Calu3 (cell line): ENCODE results near the gene KCNJ5. TPM values are rescaled to one million over a fixed set of nuclear protein-coding genes. Genes with fewer than 3 reads are reported as not detected.
A peak's percentile ranks its signal among the peaks of the same experiment; 100 is the strongest.

Source experiments
- BruUV-seq: library from RNA; stranded (reverse); fragments of 400-500 nt; replicated peaks from 2 replicates; lab custom pipeline; 2021; lab: Mats Ljungman, UMichigan
- CTCF ChIA-PET: fragments of 300-600 bp; sonication (Branson Sonifier 250); formaldehyde crosslinking; loops from one replicate; lab custom pipeline; 2022; ENCODE audit warnings: antibody characterized with exemption; lab: Charles Lee
- DNase-seq: peaks from one replicate; pipeline ENCODE4 v3.0.0; 2022
- H3K27ac Mint-ChIP-seq: one replicate; pipeline ENCODE4 v1.8.0; 2022; ENCODE audit warnings: mixed read lengths; ENCODE audit not compliant: unreplicated experiment
- H3K27me3 Mint-ChIP-seq: one replicate; pipeline ENCODE4 v1.8.0; 2022; ENCODE audit warnings: mixed read lengths; ENCODE audit not compliant: unreplicated experiment
- H3K36me3 Mint-ChIP-seq: one replicate; pipeline ENCODE4 v1.8.0; 2022; ENCODE audit warnings: mild to moderate bottlenecking, moderate library complexity, mixed read lengths; ENCODE audit not compliant: insufficient read depth, unreplicated experiment
- H3K4me1 Mint-ChIP-seq: one replicate; pipeline ENCODE4 v1.8.0; 2022; ENCODE audit warnings: mild to moderate bottlenecking, low read depth, mixed read lengths; ENCODE audit not compliant: unreplicated experiment
- H3K4me3 Mint-ChIP-seq: one replicate; pipeline ENCODE4 v1.8.0; 2022; ENCODE audit warnings: mild to moderate bottlenecking, low read depth, moderate library complexity, mixed read lengths; ENCODE audit not compliant: unreplicated experiment
- H3K9me3 Mint-ChIP-seq: one replicate; pipeline ENCODE4 v1.8.0; 2022; ENCODE audit warnings: low read depth, mixed read lengths; ENCODE audit not compliant: unreplicated experiment
- intact Hi-C: fragments of 100-400 bp; cut with micrococcal nuclease; formaldehyde crosslinking; loops from one replicate; pipeline ENCODE4 v1.10.0; 2022; ENCODE audit not compliant: unreplicated experiment
- total RNA-seq: library from RNA; stranded (reverse); gene quantifications from 2 replicates; pipeline ENCODE4 v1.2.3, GENCODE V29; 2022
- TF ChIP-seq, protein P1 (sequence below): fragments of 200-600 bp; IDR thresholded peaks from one replicate; pipeline ENCODE4 v1.8.0; 2022; ENCODE audit warnings: antibody characterized with exemption; ENCODE audit not compliant: unreplicated experiment

The KCNJ5 gene
- total RNA-seq, 1 experiment from 2014 or later, result not detected

DNA sequence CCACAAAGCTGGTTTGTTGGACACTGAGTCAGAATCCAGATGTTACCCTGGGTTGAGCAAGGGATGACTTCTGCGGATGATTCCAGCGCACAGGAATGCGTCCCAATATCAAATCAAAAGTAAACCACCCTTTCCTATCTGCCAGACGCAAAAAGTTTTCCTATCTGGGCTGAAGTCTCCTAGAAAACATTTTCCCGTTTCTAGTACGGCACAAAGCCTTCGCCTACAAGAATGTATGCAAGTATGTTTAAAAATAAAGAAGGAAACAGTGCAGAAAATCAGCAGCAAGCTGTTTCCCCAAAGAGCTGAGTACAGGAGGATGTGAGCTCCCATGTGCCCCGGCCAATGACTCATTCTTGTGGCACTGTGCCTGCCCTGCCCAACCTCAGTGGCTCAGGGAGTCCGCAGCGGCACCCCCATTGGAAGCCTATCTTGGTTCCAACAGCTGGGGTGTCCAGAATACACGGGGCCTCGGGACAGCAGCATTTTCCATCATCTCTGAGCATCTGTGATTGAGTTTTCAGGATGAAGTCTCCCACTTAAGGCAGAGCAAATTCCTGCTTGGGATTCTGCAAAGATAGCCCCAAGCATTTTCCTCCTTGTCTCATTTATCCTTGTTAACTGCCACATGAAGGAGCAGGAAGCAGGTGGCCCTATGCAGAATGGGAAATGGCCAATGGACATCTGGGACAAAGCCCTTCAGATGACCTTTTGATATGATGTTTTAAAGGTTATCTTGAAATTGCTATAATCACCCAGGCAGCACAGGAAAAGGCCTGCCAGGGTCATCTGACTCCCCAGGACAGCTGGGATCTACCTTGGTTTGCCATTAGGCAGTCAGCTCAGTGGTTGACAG lies 17.5 kb downstream of the KCNJ5 start:
- Mint-ChIP-seq H3K36me3 (peaks cover 7% of the 10 kb centered on the region), H3K27ac (no peak overlapping the region), H3K27me3 (no peaks in the 10 kb centered on the region), H3K9me3 (no peaks in the 10 kb centered on the region), H3K4me3 (no peak overlapping the region), H3K4me1 (no peaks in the 10 kb centered on the region)
- intact Hi-C loops, result no loop called here
- peak; percentile 65 for DNase-seq
- CTCF ChIA-PET, result interaction anchor here (0.9 to 1.5 kb wide), 2 partner anchors 22 to 48 kb away, joined by 4 to 5 read pairs; no protein-coding TSS in a partner anchor
- BruUV-seq, result no TSS peak
- TF ChIP-seq, protein P1, sequence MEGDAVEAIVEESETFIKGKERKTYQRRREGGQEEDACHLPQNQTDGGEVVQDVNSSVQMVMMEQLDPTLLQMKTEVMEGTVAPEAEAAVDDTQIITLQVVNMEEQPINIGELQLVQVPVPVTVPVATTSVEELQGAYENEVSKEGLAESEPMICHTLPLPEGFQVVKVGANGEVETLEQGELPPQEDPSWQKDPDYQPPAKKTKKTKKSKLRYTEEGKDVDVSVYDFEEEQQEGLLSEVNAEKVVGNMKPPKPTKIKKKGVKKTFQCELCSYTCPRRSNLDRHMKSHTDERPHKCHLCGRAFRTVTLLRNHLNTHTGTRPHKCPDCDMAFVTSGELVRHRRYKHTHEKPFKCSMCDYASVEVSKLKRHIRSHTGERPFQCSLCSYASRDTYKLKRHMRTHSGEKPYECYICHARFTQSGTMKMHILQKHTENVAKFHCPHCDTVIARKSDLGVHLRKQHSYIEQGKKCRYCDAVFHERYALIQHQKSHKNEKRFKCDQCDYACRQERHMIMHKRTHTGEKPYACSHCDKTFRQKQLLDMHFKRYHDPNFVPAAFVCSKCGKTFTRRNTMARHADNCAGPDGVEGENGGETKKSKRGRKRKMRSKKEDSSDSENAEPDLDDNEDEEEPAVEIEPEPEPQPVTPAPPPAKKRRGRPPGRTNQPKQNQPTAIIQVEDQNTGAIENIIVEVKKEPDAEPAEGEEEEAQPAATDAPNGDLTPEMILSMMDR, result no peak

DNA sequence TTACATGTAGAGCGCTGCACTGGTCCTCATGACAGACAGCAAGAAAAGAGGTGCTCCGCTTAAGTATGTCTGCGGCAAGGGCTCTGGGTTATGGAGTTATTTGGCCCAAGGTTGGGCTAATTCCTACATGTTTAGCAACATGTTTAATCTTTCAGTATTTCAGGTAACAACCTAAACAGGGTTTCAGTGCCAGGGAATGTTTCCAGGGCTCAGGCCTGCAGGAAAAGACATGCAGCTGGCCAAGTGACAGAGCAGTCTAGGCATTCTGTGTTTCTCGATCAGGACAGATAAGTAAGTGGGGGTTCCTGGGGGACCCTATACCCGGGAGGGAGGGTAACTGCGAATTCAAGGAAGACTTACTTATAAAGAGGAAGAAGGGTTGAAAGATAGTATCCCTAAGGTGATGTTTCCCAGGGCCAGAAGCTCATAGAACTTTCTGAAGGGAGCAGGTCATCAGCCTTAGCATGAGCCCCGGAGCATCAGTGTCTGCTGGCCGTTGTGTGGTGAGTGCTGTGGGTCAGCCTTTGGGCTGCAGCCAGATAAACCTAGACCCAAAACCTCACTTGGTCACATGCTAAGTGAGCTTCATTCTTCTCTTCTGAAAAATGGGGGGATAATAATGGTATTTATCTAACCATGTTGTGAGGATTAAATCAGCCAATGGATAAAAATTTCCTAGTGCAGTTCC lies 18.4 kb downstream of the KCNJ5 start:
- CTCF ChIA-PET, result no interaction called here
- intact Hi-C loops, result no loop called here
- TF ChIP-seq, protein P1, result no peak

GRCh38 chr11:128910576-128910975 lies 19.4 kb downstream of the KCNJ5 start:
- Mint-ChIP-seq H3K9me3 (peaks cover under 1% of the 10 kb centered on the region), H3K27ac (no peak overlapping the region), H3K4me1 (no peaks in the 10 kb centered on the region), H3K36me3 (peaks cover 3% of the 10 kb centered on the region), H3K4me3 (no peak overlapping the region), H3K27me3 (peaks cover 9% of the 10 kb centered on the region)
- DNase-seq, result no peak
- intact Hi-C loops, result no loop called here
- no TSS peak for BruUV-seq
- CTCF ChIA-PET, result no interaction called here
- TF ChIP-seq, protein P1, result no peak

More for the DNA sequence above, 18.4 kb downstream of the KCNJ5 start:
- no peaks in the 10 kb centered on the region for H3K9me3 Mint-ChIP-seq
- H3K27me3 Mint-ChIP-seq, result no peaks in the 10 kb centered on the region
- H3K4me1 Mint-ChIP-seq, result no peaks in the 10 kb centered on the region
- no peak for DNase-seq
- H3K36me3 Mint-ChIP-seq, result peaks cover 7% of the 10 kb centered on the region
- no peak overlapping the region for H3K4me3 Mint-ChIP-seq
- no peak overlapping the region for H3K27ac Mint-ChIP-seq
- BruUV-seq, result no TSS peak

DNA sequence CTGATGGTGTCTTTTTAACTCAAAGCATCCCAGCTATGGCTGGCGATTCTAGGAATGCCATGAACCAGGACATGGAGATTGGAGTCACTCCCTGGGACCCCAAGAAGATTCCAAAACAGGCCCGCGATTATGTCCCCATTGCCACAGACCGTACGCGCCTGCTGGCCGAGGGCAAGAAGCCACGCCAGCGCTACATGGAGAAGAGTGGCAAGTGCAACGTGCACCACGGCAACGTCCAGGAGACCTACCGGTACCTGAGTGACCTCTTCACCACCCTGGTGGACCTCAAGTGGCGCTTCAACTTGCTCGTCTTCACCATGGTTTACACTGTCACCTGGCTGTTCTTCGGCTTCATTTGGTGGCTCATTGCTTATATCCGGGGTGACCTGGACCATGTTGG lies 20.1 kb downstream of the KCNJ5 start:
- intact Hi-C loops, result no loop called here
- H3K36me3 Mint-ChIP-seq, result no peaks in the 10 kb centered on the region
- no peak overlapping the region for H3K27ac Mint-ChIP-seq

More for the DNA sequence above, 20.1 kb downstream of the KCNJ5 start:
- H3K4me3 Mint-ChIP-seq, result no peak overlapping the region
- H3K27me3 Mint-ChIP-seq, result peaks cover 16% of the 10 kb centered on the region
- BruUV-seq, result no TSS peak
- DNase-seq, result no peak
- H3K9me3 Mint-ChIP-seq, result peaks cover 5% of the 10 kb centered on the region
- no peaks in the 10 kb centered on the region for H3K4me1 Mint-ChIP-seq
- TF ChIP-seq, protein P1, result no peak
- CTCF ChIA-PET, result no interaction called here
